ENCODE data around the gene PIP5K1C.

The PIP5K1C gene, protein sequence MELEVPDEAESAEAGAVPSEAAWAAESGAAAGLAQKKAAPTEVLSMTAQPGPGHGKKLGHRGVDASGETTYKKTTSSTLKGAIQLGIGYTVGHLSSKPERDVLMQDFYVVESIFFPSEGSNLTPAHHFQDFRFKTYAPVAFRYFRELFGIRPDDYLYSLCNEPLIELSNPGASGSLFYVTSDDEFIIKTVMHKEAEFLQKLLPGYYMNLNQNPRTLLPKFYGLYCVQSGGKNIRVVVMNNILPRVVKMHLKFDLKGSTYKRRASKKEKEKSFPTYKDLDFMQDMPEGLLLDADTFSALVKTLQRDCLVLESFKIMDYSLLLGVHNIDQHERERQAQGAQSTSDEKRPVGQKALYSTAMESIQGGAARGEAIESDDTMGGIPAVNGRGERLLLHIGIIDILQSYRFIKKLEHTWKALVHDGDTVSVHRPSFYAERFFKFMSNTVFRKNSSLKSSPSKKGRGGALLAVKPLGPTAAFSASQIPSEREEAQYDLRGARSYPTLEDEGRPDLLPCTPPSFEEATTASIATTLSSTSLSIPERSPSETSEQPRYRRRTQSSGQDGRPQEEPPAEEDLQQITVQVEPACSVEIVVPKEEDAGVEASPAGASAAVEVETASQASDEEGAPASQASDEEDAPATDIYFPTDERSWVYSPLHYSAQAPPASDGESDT

DNA sequence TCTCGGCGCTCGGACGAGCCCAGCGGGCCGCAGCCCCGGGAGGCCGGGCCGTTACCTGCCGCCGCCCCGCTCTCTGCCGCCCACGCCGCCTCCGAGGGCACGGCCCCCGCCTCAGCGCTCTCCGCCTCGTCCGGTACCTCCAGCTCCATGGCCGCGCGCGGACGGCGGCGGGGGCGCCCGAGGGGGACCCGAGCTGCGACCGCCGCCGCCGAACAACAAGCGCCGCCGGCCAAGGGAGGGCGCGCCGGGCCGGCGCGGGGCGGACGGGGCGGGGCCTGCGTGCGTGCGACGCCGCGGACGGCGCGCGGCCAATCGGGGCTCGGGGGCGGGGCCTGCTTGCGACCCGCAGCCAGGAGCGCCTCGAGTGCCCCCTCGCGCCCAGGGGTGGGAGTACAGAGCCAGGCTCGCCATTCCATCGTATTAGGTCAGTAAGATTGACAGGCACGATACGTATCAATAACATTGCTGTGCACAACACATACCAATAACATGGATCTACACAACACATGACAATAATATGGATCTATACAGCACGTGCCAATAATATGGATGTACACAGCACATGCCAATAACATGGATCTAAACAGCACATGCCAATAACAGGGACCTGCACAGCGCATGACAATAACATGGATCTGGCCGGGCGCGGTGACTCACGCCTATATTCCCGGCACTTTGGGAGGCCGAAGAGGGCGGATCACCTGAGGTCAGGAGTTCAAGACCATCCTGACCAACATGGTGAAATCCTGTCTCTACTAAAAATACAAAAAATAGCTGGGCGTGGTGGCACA lies at the start of gene PIP5K1C:
Gene PIP5K1C, minus strand, starts transcription at position 227 of the 791 bp plus-strand sequence. Its CDS starts 78 bp downstream, at position 149.
- peak; percentile 49 for DNase-seq

- no peak for DNase-seq
Measured at GRCh38 chr19:3748965-3749364, 48.7 kb upstream of the PIP5K1C start.

GRCh38 chr19:3746371-3747056 lies 46.2 kb upstream of the PIP5K1C start:
- DNase-seq: no peak

DNA sequence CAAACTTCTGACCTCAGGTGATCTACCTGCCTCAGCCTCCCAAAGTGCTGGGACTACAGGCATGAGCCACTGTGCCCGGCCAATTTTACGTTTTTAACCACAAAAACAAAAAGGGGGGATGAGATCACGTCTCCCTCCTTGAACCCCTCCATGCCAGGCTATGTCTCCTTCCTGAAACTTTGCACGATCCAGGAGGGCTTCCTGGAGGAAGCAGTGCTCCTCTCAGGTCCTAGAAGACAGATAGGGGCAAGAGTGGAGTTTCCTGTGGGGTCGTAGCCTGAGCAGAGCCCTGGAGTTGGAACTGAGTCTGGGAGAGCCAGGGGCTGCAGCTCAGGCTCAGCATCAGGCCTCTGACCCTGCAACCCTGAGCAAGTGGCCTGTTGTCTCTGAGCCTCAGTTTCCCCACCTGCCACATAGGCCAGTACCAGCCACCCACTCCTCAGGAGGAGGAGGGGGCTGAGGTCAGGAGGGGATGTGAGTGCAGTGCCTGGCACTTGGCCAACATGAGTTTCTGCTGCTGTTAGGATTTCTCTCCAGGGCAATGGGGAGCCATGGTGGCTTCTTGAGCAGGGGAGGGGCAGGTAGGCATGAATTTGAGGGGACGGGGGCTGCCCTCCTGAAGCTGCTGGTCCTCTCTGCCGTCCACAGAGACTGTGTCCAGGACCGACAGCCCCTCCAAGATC lies 45.2 kb upstream of the PIP5K1C start:
- DNase-seq: no peak

GRCh38 chr19:3743486-3743885 lies 43.2 kb upstream of the PIP5K1C start:
- no peak for DNase-seq

DNA sequence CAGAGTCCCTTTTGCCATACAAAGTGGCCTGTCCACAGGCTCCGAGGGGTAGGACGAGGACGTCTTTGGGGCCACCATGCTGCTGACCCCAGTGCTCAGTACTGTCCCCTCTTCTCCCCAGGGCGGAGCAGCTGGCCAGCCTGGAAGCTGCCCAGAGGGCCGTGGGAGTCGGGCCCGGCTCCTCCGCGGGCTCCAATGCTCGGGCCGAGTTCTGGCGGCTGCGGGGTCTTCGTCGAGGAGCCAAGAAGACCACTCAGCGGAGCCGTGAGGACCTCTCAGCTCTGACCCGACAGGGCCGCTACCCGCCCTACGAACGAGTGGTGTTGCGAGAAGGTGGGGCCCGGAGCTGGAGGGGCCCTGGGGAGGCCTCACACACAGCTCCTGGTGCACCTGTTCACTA lies 40.2 kb upstream of the PIP5K1C start:
- no peak for DNase-seq

DNA sequence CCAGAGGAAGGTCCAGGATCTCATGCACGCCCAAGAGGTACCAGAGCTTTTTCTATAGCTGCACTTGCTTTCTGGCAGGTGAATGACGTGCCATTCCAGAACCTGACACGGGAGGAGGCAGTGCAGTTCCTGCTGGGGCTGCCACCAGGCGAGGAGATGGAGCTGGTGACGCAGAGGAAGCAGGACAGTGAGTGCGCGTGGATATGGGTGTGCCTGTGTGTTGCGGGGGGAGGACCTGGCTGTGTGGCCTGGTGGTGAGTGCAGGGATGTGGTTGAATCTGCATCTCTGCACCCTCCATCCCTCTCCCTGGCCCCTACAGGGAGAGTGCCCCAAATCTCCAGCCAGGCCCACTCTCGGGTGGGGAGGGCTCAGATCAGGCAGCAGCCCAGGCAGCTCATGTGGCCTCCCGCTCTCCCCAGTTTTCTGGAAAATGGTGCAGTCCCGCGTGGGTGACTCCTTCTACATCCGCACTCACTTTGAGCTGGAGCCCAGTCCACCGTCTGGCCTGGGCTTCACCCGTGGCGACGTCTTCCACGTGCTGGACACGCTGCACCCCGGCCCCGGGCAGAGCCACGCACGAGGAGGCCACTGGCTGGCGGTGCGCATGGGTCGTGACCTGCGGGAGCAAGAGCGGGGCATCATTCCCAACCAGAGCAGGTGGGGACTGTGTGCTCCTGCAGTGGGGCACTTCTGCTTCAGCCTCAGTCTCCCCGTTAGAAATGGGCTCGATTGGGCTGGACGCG lies 38.4 kb upstream of the PIP5K1C start:
- no peak for DNase-seq

- no peak for DNase-seq
Measured at GRCh38 chr19:3737487-3738205, 37.4 kb upstream of the PIP5K1C start.

GRCh38 chr19:3736106-3736724 lies 35.9 kb upstream of the PIP5K1C start:
- DNase-seq: no peak

- DNase-seq: no peak
Measured at GRCh38 chr19:3734310-3734600, 34.0 kb upstream of the PIP5K1C start.

DNA sequence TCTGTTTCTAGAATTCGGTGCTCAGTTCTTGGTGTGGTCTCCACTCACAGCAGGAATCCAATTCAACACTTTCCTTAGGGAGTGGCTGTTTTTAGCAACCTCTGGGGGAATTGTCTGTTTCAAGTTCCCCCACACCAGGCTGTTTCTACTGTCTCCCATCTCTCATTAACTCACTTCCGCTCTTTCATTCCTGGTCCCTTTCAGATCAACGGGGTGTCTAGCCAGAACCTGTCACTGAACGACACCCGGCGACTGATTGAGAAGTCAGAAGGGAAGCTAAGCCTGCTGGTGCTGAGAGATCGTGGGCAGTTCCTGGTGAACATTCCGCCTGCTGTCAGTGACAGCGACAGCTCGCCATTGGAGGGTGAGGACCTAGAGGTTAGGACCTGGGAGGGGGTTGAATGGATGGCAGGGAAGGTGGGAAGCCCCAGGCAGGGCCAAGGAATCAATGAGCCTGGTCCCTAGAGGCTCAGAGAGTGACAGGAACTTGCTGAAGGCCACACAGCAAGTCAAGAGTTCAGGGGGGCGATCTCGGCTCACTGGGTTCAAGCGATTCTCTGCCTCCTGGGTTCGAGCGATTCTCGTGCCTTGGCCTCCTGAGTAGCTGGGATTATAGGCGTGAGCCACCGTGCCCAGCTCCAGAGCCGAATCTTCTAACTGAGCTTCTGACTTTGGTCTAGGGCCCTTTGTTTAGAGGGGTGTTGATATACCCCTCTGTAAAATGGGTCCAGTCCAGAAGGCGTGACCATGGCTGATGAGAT lies 33.5 kb upstream of the PIP5K1C start:
- DNase-seq: no peak

- DNase-seq: no peak
Measured at GRCh38 chr19:3732108-3732507, 31.8 kb upstream of the PIP5K1C start.

DNA sequence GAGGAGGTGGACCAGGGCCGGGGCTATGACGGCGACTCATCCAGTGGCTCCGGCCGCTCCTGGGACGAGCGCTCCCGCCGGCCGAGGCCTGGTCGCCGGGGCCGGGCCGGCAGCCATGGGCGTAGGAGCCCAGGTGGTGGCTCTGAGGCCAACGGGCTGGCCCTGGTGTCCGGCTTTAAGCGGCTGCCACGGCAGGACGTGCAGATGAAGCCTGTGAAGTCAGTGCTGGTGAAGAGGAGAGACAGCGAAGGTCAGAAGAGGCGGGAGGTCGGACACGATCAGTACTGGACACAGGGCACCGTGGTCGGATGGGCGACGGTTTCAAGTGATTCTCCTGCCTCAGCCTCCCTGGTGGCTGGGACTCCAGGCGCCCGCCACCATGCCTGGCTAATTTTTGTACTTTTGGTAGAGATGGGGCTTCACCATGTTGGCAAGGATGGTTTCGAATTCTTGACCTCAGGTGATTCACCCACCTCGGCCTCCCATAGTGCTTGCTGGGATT lies 30.2 kb upstream of the PIP5K1C start:
- no peak for DNase-seq

DNA sequence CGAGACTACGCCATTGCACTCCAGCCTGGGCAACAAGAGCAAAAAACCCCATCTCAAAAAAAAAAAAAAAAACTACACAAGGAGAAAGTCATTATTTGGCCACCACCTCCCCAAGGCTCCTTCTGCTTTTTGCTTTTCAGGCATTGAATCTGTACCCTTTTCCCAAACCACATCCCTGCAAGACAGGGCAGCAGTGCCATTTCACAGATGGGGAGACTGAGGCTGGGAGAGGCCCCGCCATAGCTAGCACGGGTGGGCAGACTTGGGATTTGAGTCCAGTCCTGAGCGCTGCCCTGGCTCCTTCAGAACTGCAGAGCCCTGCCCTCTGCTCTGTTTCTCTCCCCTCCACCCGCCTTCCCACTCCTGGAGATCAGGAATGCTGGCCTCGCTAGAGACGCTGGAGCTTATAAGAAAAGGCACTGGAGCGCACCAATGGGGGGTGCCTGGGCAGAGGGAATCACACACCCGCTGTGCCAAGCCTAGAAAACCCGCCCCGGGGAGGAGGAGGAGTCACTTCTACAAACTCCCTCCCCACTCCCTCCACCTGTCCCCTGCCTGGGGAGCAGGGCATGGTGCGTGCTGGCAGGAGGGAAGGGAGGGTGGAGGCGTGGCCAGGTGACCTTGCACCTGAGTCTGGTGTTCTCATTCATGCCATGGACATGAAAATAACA lies 25.5 kb upstream of the PIP5K1C start:
- peak; percentile 88 for DNase-seq

- no peak for DNase-seq
Measured at GRCh38 chr19:3725121-3725520, 24.9 kb upstream of the PIP5K1C start.

- DNase-seq: no peak
Measured at GRCh38 chr19:3723883-3724282, 23.6 kb upstream of the PIP5K1C start.

DNA sequence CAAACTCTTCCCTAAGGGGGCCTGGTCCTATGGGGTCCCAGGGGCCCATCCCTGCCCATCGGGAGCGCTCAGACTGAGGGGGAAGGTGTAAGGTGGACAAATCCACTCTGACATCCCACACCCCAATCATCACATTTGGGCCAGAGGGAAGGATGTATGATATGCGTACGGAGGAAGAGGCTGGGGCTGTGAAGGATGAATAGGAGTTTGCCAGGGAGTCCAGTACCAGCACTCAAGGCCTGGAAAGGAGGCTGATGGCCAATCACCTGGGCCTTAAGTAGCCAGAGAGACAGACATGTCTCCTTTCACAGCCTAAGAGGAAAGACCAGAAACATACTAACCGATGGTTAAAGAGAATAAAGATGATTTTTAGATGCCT lies 22.8 kb upstream of the PIP5K1C start:
- no peak for DNase-seq

- DNase-seq: peak; percentile 37
Measured at GRCh38 chr19:3722443-3723109, 22.3 kb upstream of the PIP5K1C start.
